GM19397 (cell line): ENCODE data around the gene DROSHA.
"Not testable (repeated sequence)": the region's sequence is repeated elsewhere in the genome, so short reads cannot be mapped to it uniquely, and the experiment has no call there.

ENCODE experiments used
- ATAC-seq: cut with Tn5 transposase; IDR thresholded peaks from one replicate; pipeline ENCODE4 v1.9.1; 2021; ENCODE audit warnings: mild to moderate bottlenecking, moderate library complexity; ENCODE audit not compliant: unreplicated experiment

Gene DROSHA

GRCh38 chr5:31531888-31532547 lies at the start of gene DROSHA, which contains the start of gene C5orf22:
TSS of gene DROSHA (minus strand) at chr5:31532093. CDS start at chr5:31529059, 3,034 bp downstream.
TSS of gene C5orf22 (plus strand) at chr5:31532301. CDS start at chr5:31532393, 92 bp downstream.
- ATAC-seq: peak; percentile 96

- ATAC-seq: no peak
Observed at GRCh38 chr5:31579558-31579957, 47.7 kb upstream of the DROSHA start.

GRCh38 chr5:31577438-31577837 lies 45.5 kb upstream of the DROSHA start:
- no peak for ATAC-seq

- no peak for ATAC-seq
Observed at GRCh38 chr5:31574772-31575171, 42.9 kb upstream of the DROSHA start.

GRCh38 chr5:31573494-31574142 lies 41.7 kb upstream of the DROSHA start:
- ATAC-seq: peak; percentile 78

- ATAC-seq: no peak
Observed at GRCh38 chr5:31569068-31569467, 37.2 kb upstream of the DROSHA start.

- ATAC-seq: no peak
Observed at GRCh38 chr5:31568302-31568835, 36.5 kb upstream of the DROSHA start.

GRCh38 chr5:31566362-31566761 lies 34.5 kb upstream of the DROSHA start:
- ATAC-seq: not testable (repeated sequence)

GRCh38 chr5:31563216-31563615 lies 31.3 kb upstream of the DROSHA start:
- no peak for ATAC-seq

GRCh38 chr5:31561946-31562345 lies 30.1 kb upstream of the DROSHA start:
- no peak for ATAC-seq

GRCh38 chr5:31559942-31560341 lies 28.0 kb upstream of the DROSHA start:
- ATAC-seq: no peak

- ATAC-seq: no peak
Observed at GRCh38 chr5:31556461-31556860, 24.6 kb upstream of the DROSHA start.

- no peak for ATAC-seq
Observed at GRCh38 chr5:31554552-31554951, 22.7 kb upstream of the DROSHA start.

GRCh38 chr5:31553863-31554262 lies 22.0 kb upstream of the DROSHA start:
- ATAC-seq: no peak

- no peak for ATAC-seq
Observed at GRCh38 chr5:31551878-31552277, 20.0 kb upstream of the DROSHA start.

- ATAC-seq: not testable (repeated sequence)
Observed at GRCh38 chr5:31549114-31549513, 17.2 kb upstream of the DROSHA start.

GRCh38 chr5:31537851-31538250 lies 6.0 kb upstream of the DROSHA start:
- ATAC-seq: no peak

- no peak for ATAC-seq
Observed at GRCh38 chr5:31537349-31537748, 5.5 kb upstream of the DROSHA start.

- ATAC-seq: no peak
Observed at GRCh38 chr5:31536873-31537272, 5.0 kb upstream of the DROSHA start.

- no peak for ATAC-seq
Observed at GRCh38 chr5:31534527-31535046, 2.7 kb upstream of the DROSHA start.

GRCh38 chr5:31531543-31531887 lies 378 bp downstream of the DROSHA start:
- peak; percentile 27 for ATAC-seq
